Activated CD8-positive, alpha-beta T cell treated with anti-CD3 and anti-CD28 coated beads for 36 hours (primary cell): ENCODE data around the gene FGF6. TPM values are rescaled to one million over a fixed set of nuclear protein-coding genes. Genes with fewer than 3 reads are reported as not detected.

Experiments used
- ATAC-seq: fragments of 200-7000 bp; cut with Tn5 transposase; one replicate; pipeline ENCODE4 v1.10.0; 2021; ENCODE audit warnings: mild to moderate bottlenecking, moderate library complexity
- CTCF ChIA-PET: fragments of 350-600 bp; sonication (Branson Sonifier 250); formaldehyde crosslinking; loops from one replicate; lab custom pipeline; 2021; ENCODE audit warnings: antibody characterized with exemption; lab: Charles Lee
- POLR2A ChIA-PET: fragments of 350-600 bp; sonication (Branson Sonifier 250); formaldehyde crosslinking; loops from one replicate; lab custom pipeline; 2021; ENCODE audit warnings: antibody characterized with exemption; lab: Charles Lee
- DNase-seq: peaks from one replicate; pipeline ENCODE4 v3.0.0-alpha.2; 2020
- H3K27ac Mint-ChIP-seq: one replicate; pipeline ENCODE4 v1.8.0; 2021; ENCODE audit warnings: mild to moderate bottlenecking, mixed read lengths
- H3K27me3 Mint-ChIP-seq: one replicate; pipeline ENCODE4 v1.8.0; 2021; ENCODE audit warnings: mixed read lengths
- H3K36me3 Mint-ChIP-seq: one replicate; pipeline ENCODE4 v1.8.0; 2021; ENCODE audit warnings: low read depth, mixed read lengths
- H3K4me1 Mint-ChIP-seq: one replicate; pipeline ENCODE4 v1.8.0; 2021; ENCODE audit warnings: low read depth, mixed read lengths
- H3K4me3 Mint-ChIP-seq: one replicate; pipeline ENCODE4 v1.8.0; 2021; ENCODE audit warnings: mild to moderate bottlenecking, moderate library complexity, mixed read lengths
- H3K9me3 Mint-ChIP-seq: one replicate; pipeline ENCODE4 v1.8.0; 2021; ENCODE audit warnings: mixed read lengths
- intact Hi-C: fragments of 100-400 bp; cut with micrococcal nuclease; formaldehyde crosslinking; loops from one replicate; pipeline ENCODE4 v1.10.0; 2022
- total RNA-seq, 2 experiments: library from RNA; stranded (reverse); gene quantifications; one replicate each; pipeline ENCODE4 v1.2.3, GENCODE V29; 2021
- TF ChIP-seq, protein P1 (sequence below): fragments of 200-600 bp; IDR thresholded peaks from one replicate; pipeline ENCODE4 v1.8.0; 2022; ENCODE audit warnings: antibody characterized with exemption, mild to moderate bottlenecking

The FGF6 gene
- total RNA-seq, 2 experiments from 2014 or later, result not detected

DNA sequence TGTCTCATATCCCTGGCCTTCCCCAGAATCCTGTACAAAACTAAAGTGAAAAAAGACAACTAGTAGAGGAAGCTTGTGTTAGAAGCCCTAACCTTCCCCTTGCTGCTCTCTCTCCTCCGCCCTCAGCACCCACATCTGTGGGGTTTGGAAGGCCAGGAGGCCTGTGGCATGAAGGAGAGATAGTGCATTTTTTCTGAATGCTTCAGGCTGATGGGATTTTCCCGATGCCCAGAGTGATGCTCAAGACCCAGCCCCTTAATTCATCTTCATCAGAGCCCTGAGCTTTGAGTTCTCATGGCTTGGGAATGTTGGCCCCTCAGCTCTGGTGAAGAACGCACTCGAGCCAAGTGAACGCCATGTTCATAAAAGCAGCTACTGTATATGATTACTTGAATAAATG, 5.9 kb downstream of the FGF6 start:
- Mint-ChIP-seq H3K9me3 (no peaks in the 10 kb centered on the region), H3K27me3 (peaks cover 3% of the 10 kb centered on the region), H3K36me3 (no peaks in the 10 kb centered on the region), H3K4me3 (no peak overlapping the region), H3K27ac (no peak overlapping the region), H3K4me1 (peaks cover 7% of the 10 kb centered on the region)
- ChIA-PET CTCF (interaction anchor here (0.9 to 1.0 kb wide), 2 partner anchors 19 to 87 kb away, joined by 4 to 5 read pairs; no protein-coding TSS in a partner anchor), POLR2A (no interaction called here)
- TF ChIP-seq, protein P1, sequence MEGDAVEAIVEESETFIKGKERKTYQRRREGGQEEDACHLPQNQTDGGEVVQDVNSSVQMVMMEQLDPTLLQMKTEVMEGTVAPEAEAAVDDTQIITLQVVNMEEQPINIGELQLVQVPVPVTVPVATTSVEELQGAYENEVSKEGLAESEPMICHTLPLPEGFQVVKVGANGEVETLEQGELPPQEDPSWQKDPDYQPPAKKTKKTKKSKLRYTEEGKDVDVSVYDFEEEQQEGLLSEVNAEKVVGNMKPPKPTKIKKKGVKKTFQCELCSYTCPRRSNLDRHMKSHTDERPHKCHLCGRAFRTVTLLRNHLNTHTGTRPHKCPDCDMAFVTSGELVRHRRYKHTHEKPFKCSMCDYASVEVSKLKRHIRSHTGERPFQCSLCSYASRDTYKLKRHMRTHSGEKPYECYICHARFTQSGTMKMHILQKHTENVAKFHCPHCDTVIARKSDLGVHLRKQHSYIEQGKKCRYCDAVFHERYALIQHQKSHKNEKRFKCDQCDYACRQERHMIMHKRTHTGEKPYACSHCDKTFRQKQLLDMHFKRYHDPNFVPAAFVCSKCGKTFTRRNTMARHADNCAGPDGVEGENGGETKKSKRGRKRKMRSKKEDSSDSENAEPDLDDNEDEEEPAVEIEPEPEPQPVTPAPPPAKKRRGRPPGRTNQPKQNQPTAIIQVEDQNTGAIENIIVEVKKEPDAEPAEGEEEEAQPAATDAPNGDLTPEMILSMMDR, result no peak
- intact Hi-C loops, result no loop called here
- DNase-seq (no peak), ATAC-seq (no peak)

DNA sequence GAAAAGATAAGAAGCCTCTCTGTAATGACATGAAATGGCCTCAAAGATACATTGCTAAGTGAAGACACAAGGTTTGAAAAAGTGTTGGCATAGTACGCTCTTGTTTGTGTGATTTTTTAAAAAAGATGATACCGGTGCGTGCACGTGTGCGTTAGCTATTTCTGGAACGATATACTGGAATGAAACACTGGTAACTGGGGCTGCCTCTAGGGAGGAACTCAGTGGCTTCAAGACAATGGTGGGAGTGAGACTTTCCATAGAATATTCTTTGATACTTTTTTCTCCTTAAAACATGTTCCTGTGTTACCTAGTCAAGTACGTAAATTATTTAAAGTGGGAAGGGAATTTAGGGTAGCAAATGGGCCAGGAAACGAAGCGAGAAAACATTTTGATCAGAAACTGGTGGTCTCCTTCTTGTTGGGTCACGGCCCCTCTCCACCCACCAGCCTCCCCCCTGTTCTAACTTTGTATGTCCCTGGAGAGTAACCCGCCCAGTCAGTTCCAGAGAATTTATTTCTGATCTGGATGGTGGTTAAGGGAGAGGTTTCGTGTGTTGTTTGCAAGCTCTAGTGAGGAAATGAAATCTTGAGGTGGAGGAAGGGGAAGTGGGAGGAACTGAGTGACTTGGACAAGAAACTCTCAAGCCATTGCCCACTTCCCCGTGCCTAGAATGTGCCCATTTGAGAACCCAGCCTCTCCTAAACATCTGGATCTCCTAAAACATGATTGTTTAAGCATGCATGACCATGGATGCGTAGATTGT, 6.6 kb downstream of the FGF6 start:
- H3K27ac Mint-ChIP-seq, result no peak overlapping the region
- peaks cover 7% of the 10 kb centered on the region for H3K4me1 Mint-ChIP-seq
- H3K9me3 Mint-ChIP-seq, result no peaks in the 10 kb centered on the region
- DNase-seq (no peak), ATAC-seq (no peak)
- H3K27me3 Mint-ChIP-seq, result peaks cover 3% of the 10 kb centered on the region
- TF ChIP-seq, protein P1, result no peak
- H3K4me3 Mint-ChIP-seq, result no peak overlapping the region
- POLR2A ChIA-PET, result no interaction called here
- CTCF ChIA-PET, result interaction anchor here (1.0 kb wide), 1 partner anchor 88 kb away, joined by 4 read pairs; no protein-coding TSS in a partner anchor
- H3K36me3 Mint-ChIP-seq, result no peaks in the 10 kb centered on the region
- intact Hi-C loops, result no loop called here

DNA sequence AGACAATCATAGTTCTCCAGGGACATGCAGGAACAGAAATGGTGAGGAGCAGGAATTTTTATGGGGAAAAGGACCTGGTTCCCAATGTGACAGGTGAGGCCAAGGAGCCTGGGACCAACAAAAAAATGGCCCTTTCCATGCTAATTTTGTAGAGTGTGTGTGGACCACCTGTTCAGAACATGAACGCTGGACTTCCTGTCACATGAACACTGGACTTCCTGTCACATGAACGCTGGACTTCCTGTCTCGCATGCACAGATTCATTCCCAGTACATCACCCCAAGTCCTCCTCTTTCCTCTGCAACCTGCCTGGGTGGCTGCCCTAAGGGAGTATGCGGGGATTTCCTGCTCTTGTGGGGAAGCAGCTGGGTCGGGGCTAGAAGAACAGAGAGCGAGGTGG, 10.1 kb downstream of the FGF6 start:
- no peaks in the 10 kb centered on the region for H3K36me3 Mint-ChIP-seq
- H3K4me1 Mint-ChIP-seq, result peaks cover 7% of the 10 kb centered on the region
- DNase-seq (no peak), ATAC-seq (no peak)
- intact Hi-C loops, result no loop called here
- TF ChIP-seq, protein P1, result no peak
- H3K4me3 Mint-ChIP-seq, result no peak overlapping the region
- no peak overlapping the region for H3K27ac Mint-ChIP-seq
- ChIA-PET CTCF (interaction anchor here (1.6 kb wide), 1 partner anchor 14 kb away, joined by 3 read pairs; no protein-coding TSS in a partner anchor), POLR2A (interaction anchor here (1.0 kb wide), 1 partner anchor 11 kb away, joined by 3 read pairs; the partner anchor contains the start of gene FGF6)
- no peaks in the 10 kb centered on the region for H3K9me3 Mint-ChIP-seq
- H3K27me3 Mint-ChIP-seq, result peaks cover 3% of the 10 kb centered on the region

DNA sequence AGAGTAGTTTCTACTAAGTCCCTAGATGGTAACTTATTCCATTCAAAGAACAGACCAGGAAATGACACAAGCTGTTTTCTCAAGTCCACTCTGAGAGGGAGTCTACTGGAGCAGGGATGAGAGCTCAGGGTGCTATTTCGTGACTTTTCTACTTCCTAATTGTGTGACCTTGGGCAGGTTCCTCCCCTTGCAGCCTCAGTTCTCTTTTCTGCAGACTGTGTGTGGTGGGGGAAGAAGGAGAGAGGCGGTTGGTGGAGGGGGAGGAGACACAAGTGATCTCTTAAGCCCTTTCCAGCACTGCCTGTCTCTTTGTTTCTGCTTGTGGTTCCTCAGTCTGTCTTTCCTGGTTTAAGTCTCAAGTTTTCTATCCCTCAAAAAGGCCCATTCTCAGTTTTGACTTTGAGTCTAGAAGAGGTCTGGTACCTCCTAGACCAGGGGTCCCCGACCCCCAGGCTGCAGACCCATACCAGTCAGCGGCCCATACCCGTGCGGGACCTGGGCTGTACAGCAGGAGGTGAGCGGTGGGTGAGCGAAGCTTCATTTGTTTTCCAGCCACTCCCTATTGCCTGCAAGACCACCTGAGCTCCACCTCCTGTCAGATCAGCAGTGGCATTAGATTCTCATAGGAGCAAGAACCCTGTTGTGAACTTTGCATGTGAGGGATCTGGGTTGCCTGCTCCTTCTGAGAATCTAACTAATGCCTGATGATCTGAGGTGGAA, 10.7 kb downstream of the FGF6 start:
- ATAC-seq (no peak), DNase-seq (no peak)
- TF ChIP-seq, protein P1, result no peak
- peaks cover 3% of the 10 kb centered on the region for H3K27me3 Mint-ChIP-seq
- ChIA-PET CTCF (interaction anchor here (1.4 to 1.6 kb wide), 2 partner anchors 13 to 93 kb away, joined by 3 read pairs; no protein-coding TSS in a partner anchor), POLR2A (interaction anchor here (1.0 kb wide), 1 partner anchor 62 kb away, joined by 4 read pairs; no protein-coding TSS in a partner anchor)
- H3K9me3 Mint-ChIP-seq, result no peaks in the 10 kb centered on the region
- H3K4me1 Mint-ChIP-seq, result peaks cover 7% of the 10 kb centered on the region
- no peaks in the 10 kb centered on the region for H3K36me3 Mint-ChIP-seq
- no peak overlapping the region for H3K27ac Mint-ChIP-seq
- intact Hi-C loops, result no loop called here
- no peak overlapping the region for H3K4me3 Mint-ChIP-seq
